Endodermal cell (in vitro differentiated cells): ENCODE measurements around the gene C2. TPM values are rescaled to one million over a fixed set of nuclear protein-coding genes. Genes with fewer than 3 reads are reported as not detected.

ENCODE experiments used
- DNase-seq: peaks from one replicate; pipeline ENCODE4 v3.0.0-alpha.2; 2017
- H3K27ac ChIP-seq: 2 replicates; pipeline ENCODE4 v1.5.1; 2013; ENCODE audit warnings: mild to moderate bottlenecking, low read depth, low read length, moderate library complexity
- H3K27me3 ChIP-seq: 2 replicates; pipeline ENCODE4 v1.6.1; 2013; ENCODE audit warnings: mild to moderate bottlenecking, low read length, moderate library complexity; ENCODE audit not compliant: insufficient read depth, control insufficient read depth, poor library complexity, severe bottlenecking
- H3K36me3 ChIP-seq: 2 replicates; pipeline ENCODE4 v1.7.0; 2013; ENCODE audit warnings: mild to moderate bottlenecking, low read length, moderate library complexity; ENCODE audit not compliant: control insufficient read depth, insufficient read depth
- H3K4me1 ChIP-seq: one replicate; pipeline ENCODE4 v1.7.0; 2013; ENCODE audit warnings: low read length; ENCODE audit not compliant: control insufficient read depth, insufficient read depth
- H3K4me3 ChIP-seq: 2 replicates; pipeline ENCODE4 v1.5.1; 2013; ENCODE audit warnings: mild to moderate bottlenecking, low read length, moderate library complexity
- H3K9ac ChIP-seq: 2 replicates; pipeline ENCODE4 v1.6.1; 2013; ENCODE audit warnings: mild to moderate bottlenecking, low read length, moderate library complexity; ENCODE audit not compliant: poor library complexity, severe bottlenecking; ENCODE audit errors: extremely low read depth
- H3K9me3 ChIP-seq: 2 replicates; pipeline ENCODE4 v1.6.1; 2013; ENCODE audit warnings: mild to moderate bottlenecking, low read length, moderate library complexity; ENCODE audit not compliant: control insufficient read depth
- H3K27ac Mint-ChIP-seq: 2 replicates; pipeline ENCODE4 v1.8.0; 2020; ENCODE audit warnings: mixed read lengths
- H3K27me3 Mint-ChIP-seq: 2 replicates; pipeline ENCODE4 v1.8.0; 2021; ENCODE audit warnings: mild to moderate bottlenecking, mixed read lengths; ENCODE audit not compliant: insufficient read depth
- H3K36me3 Mint-ChIP-seq: 2 replicates; pipeline ENCODE4 v1.8.0; 2020; ENCODE audit warnings: low read depth, mixed read lengths
- H3K4me1 Mint-ChIP-seq: 2 replicates; pipeline ENCODE4 v1.8.0; 2020; ENCODE audit warnings: mixed read lengths
- H3K4me3 Mint-ChIP-seq: 2 replicates; pipeline ENCODE4 v1.8.0; 2020; ENCODE audit warnings: mild to moderate bottlenecking, moderate library complexity, mixed read lengths
- H3K9me3 Mint-ChIP-seq: 2 replicates; pipeline ENCODE4 v1.8.0; 2020; ENCODE audit warnings: mild to moderate bottlenecking, mixed read lengths
- CTCF ChIP-seq: fragments of 200-600 bp; sonication (generic); conservative IDR thresholded peaks from 2 replicates; pipeline ENCODE4 v1.5.0; 2021; ENCODE audit warnings: antibody characterized with exemption, mild to moderate bottlenecking
- WGBS, 2 experiments: methylation state at CpG; one replicate each; pipeline versions ENCODE4 v1.1.5 to v1.1.7; 2013; ENCODE audit warnings: missing lambda C conversion rate in 2 of 2, mixed read lengths in 1 of 2; ENCODE audit not compliant: insufficient coverage in 1 of 2, insufficient read length in 1 of 2; 5-methylcytosine and 5-hydroxymethylcytosine counted together
- total RNA-seq, 2 donors: library from RNA; stranded (reverse); fragmentation: NEBNext Ultra II Directional in 1 of 2; extraction: Animal tissue kit (Norgen Biotek cat#: 25700) in 1 of 2; gene quantifications; 2 replicates in 1 of 2; 3 replicates in 1 of 2; pipeline ENCODE4 v1.2.1, GENCODE V29; 2021

The C2 gene
- total RNA-seq, 2 donors from 2014 or later = 0.29 to 1.0 TPM

GRCh38 chr6:31911826-31912585, 15.5 kb upstream of the C2 start:
- Mint-ChIP-seq H3K9me3 (no peaks in the 10 kb centered on the region), H3K4me1 (no peaks in the 10 kb centered on the region), H3K36me3 (no peaks in the 10 kb centered on the region), H3K4me3 (no peak overlapping the region), H3K27me3 (peaks cover 10% of the 10 kb centered on the region), H3K27ac (no peak overlapping the region)
- Histone ChIP-seq H3K4me1 (no peaks in the 10 kb centered on the region), H3K27ac (no peak overlapping the region), H3K36me3 (no peaks in the 10 kb centered on the region), H3K27me3 (no peaks in the 10 kb centered on the region), H3K9me3 (no peaks in the 10 kb centered on the region), H3K9ac (no peak overlapping the region), H3K4me3 (no peak overlapping the region)
- TF ChIP-seq CTCF = no peak
- no peak for DNase-seq
- WGBS, 2 experiments = 76 to 78% methylated on average over 10 to 11 of the region's 11 CpGs

- H3K9ac ChIP-seq = no peak overlapping the region
- H3K36me3 ChIP-seq = no peaks in the 10 kb centered on the region
- H3K27ac Mint-ChIP-seq = no peak overlapping the region
- no peak for DNase-seq
- H3K9me3 ChIP-seq = no peaks in the 10 kb centered on the region
- H3K4me3 Mint-ChIP-seq = no peak overlapping the region
- H3K9me3 Mint-ChIP-seq = no peaks in the 10 kb centered on the region
- H3K27ac ChIP-seq = no peak overlapping the region
- TF ChIP-seq CTCF = peak; percentile 19
- H3K27me3 ChIP-seq = no peaks in the 10 kb centered on the region
- peaks cover 7% of the 10 kb centered on the region for H3K27me3 Mint-ChIP-seq
- H3K36me3 Mint-ChIP-seq = no peaks in the 10 kb centered on the region
- H3K4me1 ChIP-seq = no peaks in the 10 kb centered on the region
- H3K4me3 ChIP-seq = no peak overlapping the region
- no peaks in the 10 kb centered on the region for H3K4me1 Mint-ChIP-seq
Measured at GRCh38 chr6:31915351-31915750, 12.2 kb upstream of the C2 start.

- Histone ChIP-seq H3K4me1 (no peaks in the 10 kb centered on the region), H3K36me3 (no peaks in the 10 kb centered on the region), H3K27ac (no peak overlapping the region), H3K9me3 (no peaks in the 10 kb centered on the region), H3K27me3 (no peaks in the 10 kb centered on the region), H3K9ac (no peak overlapping the region), H3K4me3 (no peak overlapping the region)
- H3K4me3 Mint-ChIP-seq = no peak overlapping the region
- peaks cover 7% of the 10 kb centered on the region for H3K27me3 Mint-ChIP-seq
- H3K9me3 Mint-ChIP-seq = no peaks in the 10 kb centered on the region
- H3K4me1 Mint-ChIP-seq = no peaks in the 10 kb centered on the region
- no peak for DNase-seq
- WGBS, 2 experiments = 90% methylated on average over 6 of the region's 6 CpGs
- no peak overlapping the region for H3K27ac Mint-ChIP-seq
- TF ChIP-seq CTCF = no peak
- no peaks in the 10 kb centered on the region for H3K36me3 Mint-ChIP-seq
Measured at GRCh38 chr6:31915756-31916155, 11.8 kb upstream of the C2 start.
